A549 (cell line): ENCODE data around the gene TNNT2. TPM values are rescaled to one million over a fixed set of nuclear protein-coding genes. Genes with fewer than 3 reads are reported as not detected.

Source experiments
- ATAC-seq, 2 experiments: fragments of 200-7000 bp in 1 of 2; fragments of >200 bp in 1 of 2; cut with Nextera tagmentation in 1 of 2; cut with Tn5 transposase in 1 of 2; 3 replicates each; pipeline versions ENCODE4 v1.8.0 to v1.9.1; 2018 to 2020; ENCODE audit warnings: mild to moderate bottlenecking in 1 of 2, moderate library complexity in 1 of 2
- CTCF ChIA-PET: fragments of 300-600 bp; sonication (Branson Sonifier 250); formaldehyde crosslinking; extraction: SDS; loops from one replicate; lab custom pipeline; 2021; ENCODE audit warnings: antibody characterized with exemption, inconsistent platforms; lab: Yijun Ruan, JAX
- POLR2A ChIA-PET: fragments of 350-600 bp; formaldehyde crosslinking; extraction: SDS; loops from one replicate; lab custom pipeline; 2021; ENCODE audit warnings: antibody characterized with exemption, inconsistent platforms; lab: Yijun Ruan, JAX
- DNase-seq, 2 experiments: peaks; one replicate each; pipeline versions ENCODE4 v3.0.0 to v3.0.0-alpha.2; 2011 to 2016; ENCODE audit warnings: low read depth in 1 of 2, low spot score in 1 of 2
- FAIRE-seq: peaks from 2 replicates; lab custom pipeline; 2011; peaks lifted over from hg19 to GRCh38; lab: Jason Lieb, UNC
- H3K27ac ChIP-seq, 2 experiments: fragments of >200 bp; sonication (Bioruptor Twin); formaldehyde crosslinking; 3 replicates each; pipeline ENCODE4 v1.5.1; 2016 to 2017
- H3K4me1 ChIP-seq: fragments of >200 bp; sonication (Bioruptor Twin); formaldehyde crosslinking; 3 replicates; pipeline ENCODE4 v1.6.1; 2016
- H3K4me2 ChIP-seq: fragments of >200 bp; sonication (Bioruptor Twin); formaldehyde crosslinking; 3 replicates; pipeline ENCODE4 v1.6.1; 2016
- H3K4me3 ChIP-seq: fragments of >200 bp; sonication (Bioruptor Twin); formaldehyde crosslinking; 3 replicates; pipeline ENCODE4 v1.5.1; 2016
- H3K9me3 ChIP-seq: fragments of >200 bp; sonication (Bioruptor Twin); formaldehyde crosslinking; 3 replicates; pipeline ENCODE4 v1.6.1; 2016
- CBX2 ChIP-seq: fragments of 200-600 bp; sonication (generic); IDR thresholded peaks from 2 replicates; pipeline ENCODE4 v1.6.1; 2016; ENCODE audit warnings: low read depth, mild to moderate bottlenecking, borderline replicate concordance
- CEBPB ChIP-seq, 2 experiments: fragments of >200 bp in 1 of 2; sonication (Bioruptor Twin) in 1 of 2; formaldehyde crosslinking in 1 of 2; IDR thresholded peaks; 2 replicates each; pipeline ENCODE4 v1.6.1; 2012 to 2016
- E2F6 ChIP-seq: IDR thresholded peaks from 2 replicates; pipeline ENCODE4 v1.6.1; 2012; ENCODE audit warnings: low read depth, borderline replicate concordance
- EP300 ChIP-seq, 2 experiments: fragments of >200 bp; sonication (Bioruptor Twin); formaldehyde crosslinking; IDR thresholded peaks; 2 replicates in 1 of 2; 3 replicates in 1 of 2; pipeline ENCODE4 v1.6.1; 2016 to 2017
- FOSB ChIP-seq: fragments of 250-450 bp; sonication (Bioruptor Pico); IDR thresholded peaks from 2 replicates; pipeline ENCODE4 v1.5.0; 2020; ENCODE audit warnings: mild to moderate bottlenecking, moderate library complexity
- HES2 ChIP-seq: fragments of >200 bp; sonication (Bioruptor Twin); formaldehyde crosslinking; IDR thresholded peaks from 2 replicates; pipeline ENCODE4 v1.6.1; 2016
- HOXB5 ChIP-seq: fragments of 250-450 bp; sonication (Bioruptor Pico); IDR thresholded peaks from 2 replicates; pipeline ENCODE4 v1.5.0; 2020; ENCODE audit warnings: mild to moderate bottlenecking, moderate library complexity
- JUNB ChIP-seq: fragments of >200 bp; sonication (Bioruptor Twin); formaldehyde crosslinking; IDR thresholded peaks from 2 replicates; pipeline ENCODE4 v1.6.1; 2016
- KDM5A ChIP-seq: fragments of 200-600 bp; sonication (generic); IDR thresholded peaks from 2 replicates; pipeline ENCODE4 v1.6.1; 2016; ENCODE audit warnings: antibody characterized with exemption, mild to moderate bottlenecking
- MAFK ChIP-seq: fragments of 450-650 bp; IDR thresholded peaks from 2 replicates; pipeline ENCODE4 v1.6.1; 2014; ENCODE audit not compliant: partially characterized antibody
- MAX ChIP-seq: IDR thresholded peaks from 2 replicates; pipeline ENCODE4 v1.6.1; 2012
- NFE2L2 ChIP-seq: fragments of 150-350 bp; conservative IDR thresholded peaks from 2 replicates; pipeline ENCODE4 v1.6.1; 2014; ENCODE audit warnings: low read length
- NPAS2 ChIP-seq: fragments of 250-450 bp; sonication (Bioruptor Pico); IDR thresholded peaks from 2 replicates; pipeline ENCODE4 v1.8.0; 2022; ENCODE audit warnings: mild to moderate bottlenecking, moderate library complexity, borderline replicate concordance
- PBX3 ChIP-seq: IDR thresholded peaks from 2 replicates; pipeline ENCODE4 v1.6.1; 2012
- POLR2AphosphoS2 ChIP-seq: conservative IDR thresholded peaks from 2 replicates; pipeline ENCODE4 v1.6.1; 2012; ENCODE audit warnings: low read length, improper control_type of control experiment, inconsistent platforms
- RARB ChIP-seq: fragments of 250-450 bp; sonication (Bioruptor Pico); IDR thresholded peaks from 2 replicates; pipeline ENCODE4 v1.8.0; 2021; ENCODE audit warnings: mild to moderate bottlenecking, moderate library complexity
- SMC3 ChIP-seq: fragments of >200 bp; sonication (Bioruptor Twin); formaldehyde crosslinking; IDR thresholded peaks from 3 replicates; pipeline ENCODE4 v1.6.1; 2018; ENCODE audit warnings: inconsistent platforms
- TP53 ChIP-seq: fragments of 250-450 bp; sonication (Bioruptor Pico); IDR thresholded peaks from 2 replicates; pipeline ENCODE4 v1.5.0; 2021; ENCODE audit warnings: mild to moderate bottlenecking, moderate library complexity
- USF2 ChIP-seq: fragments of 450-650 bp; IDR thresholded peaks from 2 replicates; pipeline ENCODE4 v1.6.1; 2014; ENCODE audit warnings: antibody characterized with exemption
- ZNF302 ChIP-seq: fragments of 250-450 bp; sonication (Bioruptor Pico); IDR thresholded peaks from 2 replicates; pipeline ENCODE4 v1.9.0; 2021; ENCODE audit warnings: inconsistent platforms, mild to moderate bottlenecking, moderate library complexity
- ZSCAN20 ChIP-seq: fragments of 250-450 bp; sonication (Bioruptor Pico); IDR thresholded peaks from 2 replicates; pipeline ENCODE4 v1.8.0; 2022; ENCODE audit warnings: mild to moderate bottlenecking, moderate library complexity
- WGBS: methylation state at CpG from one replicate; pipeline ENCODE4 v1.1.6; 2017; ENCODE audit errors: missing lambda C conversion rate; 5-methylcytosine and 5-hydroxymethylcytosine counted together
- polyA plus RNA-seq, 4 experiments: library from polyadenylated mRNA; depleted of rRNA in 3 of 4; stranded (reverse); fragments of >200 nt; fragmentation: RNase III in 1 of 4; extraction: RNeasy Plus Mini Kit Qiagen cat#74134 plus additional on column Dnase treatment in 1 of 4; gene quantifications; 2 replicates in 3 of 4; 3 replicates in 1 of 4; pipeline ENCODE4 v1.2.3, GENCODE V29; 2011 to 2017

Gene TNNT2
- polyA plus RNA-seq, 2 of the 4 experiments (the other 2 are of a cell fraction) = 0.09 TPM; not detected in 1

- no peaks in the 10 kb centered on the region; the same call in 2 of the 3 replicates for H3K4me1 ChIP-seq
- H3K9me3 ChIP-seq = no peaks in the 10 kb centered on the region
- no peak overlapping the region for H3K4me2 ChIP-seq
- POLR2A ChIA-PET = no interaction called here
- FAIRE-seq = no peak
- TF ChIP-seq PBX3 (no peak), HOXB5 (CRISPR knock-in tag) (no peak), KDM5A (no peak), CEBPB (IDR thresholded peaks at IDR 0.05) (no peak), SMC3 (no peak), E2F6 (no peak), EP300 (IDR thresholded peaks at IDR 0.05) (no peak), NFE2L2 (no peak), ZSCAN20 (CRISPR knock-in tag) (no peak)
- TF ChIP-seq, all 56 proteins: peak for 0
- DNase-seq = no peak
- CTCF ChIA-PET = interaction anchor here (0.8 to 17.3 kb wide), 44 partner anchors 7 to 516 kb away, joined by 3 to 480 read pairs (median 9); partner anchors contain the start of gene TNNT2
- no peak for ATAC-seq
- Histone ChIP-seq H3K4me3 (no peak overlapping the region), H3K27ac (no peak overlapping the region)
- WGBS = 78% methylated on average over 5 of the region's 7 CpGs
Measured at GRCh38 chr1:201360486-201360885, 17.0 kb downstream of the TNNT2 start.

- no peaks in the 10 kb centered on the region for H3K9me3 ChIP-seq
- no peak overlapping the region; a peak in 1 of 6 replicates for H3K27ac ChIP-seq
- ChIA-PET POLR2A (no interaction called here), CTCF (interaction anchor here (0.8 to 17.3 kb wide), 14 partner anchors 13 to 303 kb away, joined by 3 to 480 read pairs (median 16); partner anchors contain the start of gene TNNT2)
- no peak overlapping the region for H3K4me3 ChIP-seq
- DNase-seq = no peak
- WGBS = 60% methylated on average over 2 of the region's 2 CpGs
- TF ChIP-seq USF2 (no peak), POLR2AphosphoS2 (no peak), JUNB (no peak), ZNF302 (no peak), MAFK (no peak), NFE2L2 (no peak), RARB (CRISPR knock-in tag) (no peak), TP53 (CRISPR knock-in tag) (no peak), NPAS2 (no peak), CBX2 (no peak), EP300 (IDR thresholded peaks at IDR 0.05) (no peak), HES2 (no peak), FOSB (CRISPR knock-in tag) (no peak), MAX (no peak)
- ATAC-seq = no peak
- FAIRE-seq = no peak
- no peaks in the 10 kb centered on the region; the same call in 2 of the 3 replicates for H3K4me1 ChIP-seq
- H3K4me2 ChIP-seq = no peak overlapping the region
Measured at GRCh38 chr1:201359873-201360210, 17.6 kb downstream of the TNNT2 start.
